GM21367 (cell line): ENCODE measurements around the gene CHD8.
"Not testable (repeated sequence)": the region's sequence is repeated elsewhere in the genome, so short reads cannot be mapped to it uniquely, and the experiment has no call there.

Source experiments
- ATAC-seq: cut with Tn5 transposase; IDR thresholded peaks from one replicate; pipeline ENCODE4 v1.9.1; 2021; ENCODE audit not compliant: unreplicated experiment

The CHD8 gene, protein sequence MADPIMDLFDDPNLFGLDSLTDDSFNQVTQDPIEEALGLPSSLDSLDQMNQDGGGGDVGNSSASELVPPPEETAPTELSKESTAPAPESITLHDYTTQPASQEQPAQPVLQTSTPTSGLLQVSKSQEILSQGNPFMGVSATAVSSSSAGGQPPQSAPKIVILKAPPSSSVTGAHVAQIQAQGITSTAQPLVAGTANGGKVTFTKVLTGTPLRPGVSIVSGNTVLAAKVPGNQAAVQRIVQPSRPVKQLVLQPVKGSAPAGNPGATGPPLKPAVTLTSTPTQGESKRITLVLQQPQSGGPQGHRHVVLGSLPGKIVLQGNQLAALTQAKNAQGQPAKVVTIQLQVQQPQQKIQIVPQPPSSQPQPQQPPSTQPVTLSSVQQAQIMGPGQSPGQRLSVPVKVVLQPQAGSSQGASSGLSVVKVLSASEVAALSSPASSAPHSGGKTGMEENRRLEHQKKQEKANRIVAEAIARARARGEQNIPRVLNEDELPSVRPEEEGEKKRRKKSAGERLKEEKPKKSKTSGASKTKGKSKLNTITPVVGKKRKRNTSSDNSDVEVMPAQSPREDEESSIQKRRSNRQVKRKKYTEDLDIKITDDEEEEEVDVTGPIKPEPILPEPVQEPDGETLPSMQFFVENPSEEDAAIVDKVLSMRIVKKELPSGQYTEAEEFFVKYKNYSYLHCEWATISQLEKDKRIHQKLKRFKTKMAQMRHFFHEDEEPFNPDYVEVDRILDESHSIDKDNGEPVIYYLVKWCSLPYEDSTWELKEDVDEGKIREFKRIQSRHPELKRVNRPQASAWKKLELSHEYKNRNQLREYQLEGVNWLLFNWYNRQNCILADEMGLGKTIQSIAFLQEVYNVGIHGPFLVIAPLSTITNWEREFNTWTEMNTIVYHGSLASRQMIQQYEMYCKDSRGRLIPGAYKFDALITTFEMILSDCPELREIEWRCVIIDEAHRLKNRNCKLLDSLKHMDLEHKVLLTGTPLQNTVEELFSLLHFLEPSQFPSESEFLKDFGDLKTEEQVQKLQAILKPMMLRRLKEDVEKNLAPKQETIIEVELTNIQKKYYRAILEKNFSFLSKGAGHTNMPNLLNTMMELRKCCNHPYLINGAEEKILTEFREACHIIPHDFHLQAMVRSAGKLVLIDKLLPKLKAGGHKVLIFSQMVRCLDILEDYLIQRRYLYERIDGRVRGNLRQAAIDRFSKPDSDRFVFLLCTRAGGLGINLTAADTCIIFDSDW (N-terminal part only)

GRCh38 chr14:21455912-21456667, at the start of gene CHD8:
TSS of gene CHD8 (minus strand) at chr14:21456123. CDS start at chr14:21431643, 24,480 bp downstream.
- peak; percentile 94 for ATAC-seq

DNA sequence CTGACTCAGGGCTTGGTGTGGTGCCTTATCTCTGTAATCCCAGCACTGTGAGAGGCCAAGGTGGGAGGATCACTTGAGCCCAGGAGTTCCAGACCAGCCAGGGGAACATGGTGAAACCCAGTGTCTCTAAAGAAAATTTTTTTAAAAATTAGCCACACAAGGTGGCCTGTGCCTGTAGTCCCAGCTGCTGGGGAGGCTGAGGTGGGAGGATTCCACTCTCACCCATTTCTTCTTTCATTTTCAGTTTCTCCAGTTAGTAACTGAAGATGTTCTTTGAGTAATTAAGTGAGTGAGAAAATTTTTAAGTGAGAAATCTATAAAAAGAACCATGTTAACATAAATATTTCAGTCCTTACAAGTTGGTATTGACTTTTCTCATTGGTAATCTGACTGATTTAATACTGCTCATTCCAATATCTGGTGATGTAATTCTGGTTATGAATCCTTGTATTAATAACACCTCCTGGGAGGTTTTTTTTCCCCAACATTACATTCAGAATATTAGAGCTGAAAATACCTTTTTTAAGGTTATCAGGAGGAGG, 49.2 kb upstream of the CHD8 start:
- peak; percentile 80 for ATAC-seq

GRCh38 chr14:21503376-21503775, 47.5 kb upstream of the CHD8 start:
- ATAC-seq, result no peak

DNA sequence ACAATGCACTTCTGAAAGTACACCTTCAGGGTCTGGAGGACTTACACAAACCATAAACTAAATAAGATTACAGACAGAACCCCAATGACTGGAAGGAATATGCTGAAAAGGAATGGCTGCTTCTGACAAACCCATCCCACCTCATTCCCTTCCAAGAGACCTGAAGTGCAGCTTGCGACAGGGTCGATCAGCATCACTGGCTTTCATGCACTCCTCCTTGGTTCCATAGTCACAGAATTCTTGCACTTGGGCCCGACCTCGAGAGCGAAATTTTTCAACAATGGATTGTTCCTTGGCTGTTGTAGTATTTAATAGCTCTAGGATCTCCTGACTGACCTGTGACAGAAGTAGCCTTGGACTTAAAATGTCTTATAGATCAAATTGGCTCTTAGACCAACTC, 45.6 kb upstream of the CHD8 start:
- ATAC-seq, result no peak

DNA sequence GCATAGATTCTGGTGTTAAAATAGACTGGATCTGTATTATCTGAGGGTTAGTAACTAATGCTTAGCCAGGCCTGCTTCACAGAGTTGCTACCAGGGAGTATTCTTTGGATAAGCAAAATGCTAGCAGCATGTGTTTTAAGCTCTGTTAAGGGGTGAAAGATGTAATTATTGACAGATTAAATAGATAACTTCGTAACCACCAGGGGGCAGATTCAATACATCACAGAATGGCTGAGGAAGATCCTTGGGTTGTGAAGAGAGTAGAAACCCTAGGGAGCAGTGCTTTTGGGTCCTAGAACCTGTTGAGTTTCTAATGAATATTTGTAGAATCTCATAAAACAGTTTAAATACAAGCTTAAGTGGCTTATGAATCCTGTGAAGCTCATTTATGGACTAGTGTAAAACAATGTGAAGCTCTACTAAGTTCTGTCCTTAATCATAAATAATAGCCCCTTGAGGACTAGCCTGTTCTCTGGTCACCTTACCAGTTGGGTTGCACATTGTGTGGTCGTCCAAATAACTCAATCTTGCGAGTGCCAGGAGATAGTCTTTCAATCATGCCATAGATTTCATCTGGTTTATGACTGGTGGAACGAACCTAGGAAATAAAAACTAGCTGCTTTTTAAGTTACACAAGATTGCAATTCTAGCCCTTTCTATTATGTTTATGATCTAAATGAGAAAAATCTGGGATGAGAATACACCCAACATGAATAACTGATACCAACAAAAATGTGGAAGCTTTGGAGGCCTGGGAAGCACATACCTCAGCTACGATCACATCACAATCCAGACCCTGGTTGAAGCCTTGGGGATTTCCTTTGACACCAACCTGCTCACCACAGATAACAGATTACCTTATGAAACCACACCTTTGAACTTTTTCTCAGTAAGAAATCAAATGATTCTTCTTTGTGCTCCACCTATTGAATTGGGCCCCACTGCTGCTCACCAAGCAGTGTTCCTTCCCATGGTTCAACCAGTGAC, 42.9 kb upstream of the CHD8 start:
- peak; percentile 45 for ATAC-seq

- ATAC-seq, result no peak
Observed at GRCh38 chr14:21496453-21496852, 40.5 kb upstream of the CHD8 start.

- no peak for ATAC-seq
Observed at GRCh38 chr14:21494902-21495762, 39.2 kb upstream of the CHD8 start.

- ATAC-seq, result no peak
Observed at GRCh38 chr14:21486640-21487087, 30.7 kb upstream of the CHD8 start.

DNA sequence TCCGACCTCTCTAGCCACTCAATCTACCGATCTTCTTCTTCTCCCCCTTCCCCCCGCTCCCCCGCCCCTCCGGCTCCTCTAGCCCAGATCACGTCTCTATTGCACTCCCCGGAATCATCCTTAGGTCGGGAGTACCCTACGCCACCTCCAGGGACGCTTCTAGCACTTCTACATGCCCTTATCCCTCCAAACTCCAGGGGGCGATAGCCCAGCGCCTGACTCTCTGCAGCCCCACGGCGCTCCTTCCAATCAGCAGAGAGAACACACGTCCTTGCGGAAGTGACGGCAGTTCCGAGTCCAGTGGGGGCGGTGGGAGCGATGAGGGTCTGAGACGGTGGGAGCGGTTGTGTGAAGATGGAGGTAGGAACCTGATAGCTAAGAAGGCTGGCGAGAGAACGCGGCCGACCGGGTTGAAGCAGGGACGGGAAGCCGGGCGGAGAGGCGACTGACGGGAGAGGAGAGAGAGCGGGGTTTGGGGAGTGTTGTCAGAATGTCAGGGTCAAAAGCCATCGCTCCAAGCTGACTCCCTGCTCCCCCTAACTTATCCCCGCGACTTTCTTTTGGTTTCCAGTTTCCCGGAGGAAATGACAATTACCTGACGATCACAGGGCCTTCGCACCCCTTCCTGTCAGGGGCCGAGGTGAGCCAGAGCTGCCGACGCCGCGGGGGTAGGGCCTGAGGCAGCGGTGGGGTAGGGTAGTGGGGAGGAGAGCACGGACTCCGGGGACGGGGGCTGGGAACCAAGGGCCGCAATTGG, 21.2 kb upstream of the CHD8 start, which contains the start of the genes RAB2B and TOX4:
Gene RAB2B, minus strand, starts transcription at position 35 of the 757 bp plus-strand sequence. CDS start 87 bp downstream, outside the sequence.
Gene TOX4, plus strand, starts transcription at position 271 of the 757 bp plus-strand sequence. Its CDS starts 84 bp downstream, at position 355.
- ATAC-seq, result peak; percentile 99

- peak; percentile 23 for ATAC-seq
Observed at GRCh38 chr14:21476523-21476924, 20.6 kb upstream of the CHD8 start.

- no peak for ATAC-seq
Observed at GRCh38 chr14:21475767-21476522, 20.0 kb upstream of the CHD8 start.

GRCh38 chr14:21467616-21468015, 11.7 kb upstream of the CHD8 start:
- ATAC-seq, result no peak

DNA sequence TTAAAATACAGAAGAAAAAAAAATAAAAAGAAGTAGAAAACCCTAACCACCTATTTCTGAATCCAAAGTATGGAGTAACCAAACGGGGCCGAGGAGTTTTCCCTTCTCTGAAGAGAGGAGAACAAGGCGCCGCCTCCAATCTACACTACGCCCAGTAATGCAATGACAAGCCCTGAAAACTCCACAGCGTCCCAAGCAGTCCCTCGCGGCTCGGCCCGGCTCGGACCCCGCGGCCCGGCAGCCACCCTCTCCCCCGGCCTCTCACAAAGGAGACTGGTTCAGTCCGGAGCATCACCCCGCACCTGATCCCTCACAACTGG, 371 bp downstream of the CHD8 start:
- no peak for ATAC-seq

DNA sequence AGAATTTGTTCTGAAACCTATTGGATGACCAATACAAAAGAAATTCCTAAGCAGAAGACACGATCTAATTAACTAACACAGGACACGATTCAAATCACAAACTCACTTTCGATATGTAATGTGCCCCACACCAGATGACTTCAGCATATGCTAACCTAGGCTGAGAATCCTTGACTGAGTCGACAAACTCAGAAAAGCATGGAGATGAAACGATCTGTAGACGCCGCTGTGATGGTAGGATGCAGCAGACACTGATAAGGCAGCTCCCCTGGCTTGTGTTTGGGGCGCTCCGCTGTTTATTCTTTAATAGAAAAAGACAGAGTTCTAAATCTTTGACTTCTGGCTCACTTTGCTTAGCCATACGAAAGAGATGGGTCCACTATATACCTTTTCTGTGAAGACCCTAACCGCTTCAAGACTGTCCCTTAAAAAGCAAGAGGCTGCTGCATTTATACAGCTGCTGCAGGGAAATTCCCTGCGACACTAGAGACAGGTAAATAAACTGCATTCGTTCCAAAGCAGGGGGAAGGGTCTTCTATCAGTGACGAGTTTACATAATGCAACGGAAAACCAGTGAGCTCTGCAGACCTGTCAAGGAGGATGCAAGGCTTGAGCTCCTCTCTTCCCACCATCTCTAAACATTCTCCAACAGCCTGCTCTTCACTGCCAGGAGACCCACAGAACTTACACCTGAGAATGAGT, 929 bp downstream of the CHD8 start:
- no peak for ATAC-seq

GRCh38 chr14:21449899-21450216, 6.1 kb downstream of the CHD8 start:
- ATAC-seq, result no peak

DNA sequence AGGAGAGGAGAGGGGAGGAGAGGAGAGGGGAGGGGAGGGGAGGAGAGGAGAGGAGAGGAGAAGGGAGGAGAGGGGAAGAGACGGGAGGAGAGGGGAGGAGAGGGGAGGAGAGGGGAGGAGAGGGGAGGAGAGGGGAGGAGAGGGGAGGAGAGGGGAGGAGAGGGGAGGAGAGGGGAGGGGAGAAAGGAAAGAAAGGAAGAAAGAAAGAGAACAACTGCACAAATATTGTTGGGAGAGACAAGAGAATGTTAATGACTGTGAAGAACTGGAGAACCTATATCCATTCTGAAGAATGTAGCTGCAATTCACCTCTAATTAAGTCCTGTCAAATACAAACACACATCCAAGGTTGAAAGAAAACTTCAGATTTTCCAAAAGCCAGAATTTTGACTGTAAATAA, 13.3 kb downstream of the CHD8 start:
- ATAC-seq, result not testable (repeated sequence)
